RWPE2 (cell line): ENCODE measurements around the gene ARHGEF38.

ENCODE experiments used
- ATAC-seq: fragments of 200-7000 bp; cut with Tn5 transposase; 3 replicates; pipeline ENCODE4 v1.9.1; 2021; ENCODE audit warnings: low read depth
- DNase-seq: peaks from one replicate; pipeline ENCODE4 v3.0.0-alpha.2; 2020; ENCODE audit warnings: low spot score
- H3K27ac ChIP-seq: fragments of 450-650 bp; 2 replicates; pipeline ENCODE4 v1.5.1; 2017; ENCODE audit warnings: mild to moderate bottlenecking; ENCODE audit not compliant: poor library complexity, severe bottlenecking
- H3K27me3 ChIP-seq: fragments of 250-450 bp; sonication (Bioruptor Pico); 2 replicates; pipeline ENCODE4 v1.5.1; 2021; ENCODE audit warnings: mild to moderate bottlenecking, moderate library complexity; ENCODE audit not compliant: insufficient read depth, poor library complexity, severe bottlenecking
- H3K36me3 ChIP-seq: fragments of 250-450 bp; sonication (Bioruptor Pico); 2 replicates; pipeline ENCODE4 v1.5.1; 2020; ENCODE audit warnings: low read depth, mild to moderate bottlenecking, moderate library complexity
- H3K4me1 ChIP-seq: fragments of 250-450 bp; sonication (Bioruptor Pico); 2 replicates; pipeline ENCODE4 v1.5.1; 2021; ENCODE audit warnings: mild to moderate bottlenecking, moderate library complexity; ENCODE audit not compliant: insufficient read depth, poor library complexity, severe bottlenecking
- H3K4me3 ChIP-seq: fragments of 250-450 bp; sonication (Bioruptor Pico); 2 replicates; pipeline ENCODE4 v1.5.1; 2021; ENCODE audit warnings: mild to moderate bottlenecking, moderate library complexity; ENCODE audit not compliant: severe bottlenecking
- H3K9me3 ChIP-seq: fragments of 250-450 bp; sonication (Bioruptor Pico); 2 replicates; pipeline ENCODE4 v1.5.1; 2021; ENCODE audit warnings: mild to moderate bottlenecking, moderate library complexity; ENCODE audit not compliant: severe bottlenecking
- CTCF ChIP-seq: fragments of 450-650 bp; IDR thresholded peaks from one replicate; pipeline ENCODE4 v1.5.1; 2017; ENCODE audit warnings: mild to moderate bottlenecking, moderate library complexity; ENCODE audit not compliant: poor library complexity, severe bottlenecking

Gene ARHGEF38

GRCh38 chr4:105698607-105699006, 146.2 kb downstream of the ARHGEF38 start:
- Histone ChIP-seq H3K27ac (no peak overlapping the region), H3K27me3 (no peaks in the 10 kb centered on the region), H3K36me3 (peaks cover 51% of the 10 kb centered on the region), H3K4me1 (no peaks in the 10 kb centered on the region), H3K9me3 (no peaks in the 10 kb centered on the region), H3K4me3 (no peak overlapping the region)
- TF ChIP-seq CTCF: no peak
- no peak for ATAC-seq
- no peak for DNase-seq

- Histone ChIP-seq H3K9me3 (no peaks in the 10 kb centered on the region), H3K36me3 (peaks cover 3% of the 10 kb centered on the region; the same call in 1 of the 2 replicates), H3K27ac (peak overlapping the region; percentile 71), H3K4me3 (peak overlapping the region; percentile 77), H3K27me3 (no peaks in the 10 kb centered on the region), H3K4me1 (peaks cover 17% of the 10 kb centered on the region)
- ATAC-seq (no peak), DNase-seq (no peak)
- no peak for TF ChIP-seq CTCF
Observed at GRCh38 chr4:105707782-105708180, 155.4 kb downstream of the ARHGEF38 start.

- no peaks in the 10 kb centered on the region for H3K27me3 ChIP-seq
- peak; percentile 90 for DNase-seq
- H3K9me3 ChIP-seq: no peaks in the 10 kb centered on the region
- H3K27ac ChIP-seq: peak within 1 kb of the TSS; percentile 71
- H3K36me3 ChIP-seq: no peaks in the 10 kb centered on the region; the same call in 1 of the 2 replicates
- H3K4me3 ChIP-seq: peak within 1 kb of the TSS; percentile 77
- no peak for TF ChIP-seq CTCF
- peak; percentile 88 for ATAC-seq
- H3K4me1 ChIP-seq: peaks cover 24% of the 10 kb centered on the region
Observed at GRCh38 chr4:105708181-105709080, 156.0 kb downstream of the ARHGEF38 start, which contains the start of the genes GSTCD and INTS12. GSTCD (plus strand) TSS chr4:105708784; CDS start chr4:105717614, 8,830 bp downstream. INTS12 (minus strand) TSS chr4:105708689; CDS start chr4:105700005, 8,684 bp downstream.

- peak overlapping the region; percentile 77 for H3K4me3 ChIP-seq
- peaks cover 30% of the 10 kb centered on the region for H3K4me1 ChIP-seq
- peak overlapping the region; percentile 71 for H3K27ac ChIP-seq
- DNase-seq: no peak
- H3K9me3 ChIP-seq: no peaks in the 10 kb centered on the region
- no peaks in the 10 kb centered on the region for H3K27me3 ChIP-seq
- ATAC-seq: peak; percentile 54
- TF ChIP-seq CTCF: no peak
- no peaks in the 10 kb centered on the region; the same call in 1 of the 2 replicates for H3K36me3 ChIP-seq
Observed at GRCh38 chr4:105709081-105709450, 156.6 kb downstream of the ARHGEF38 start.
